Neural cell (in vitro differentiated cells): ENCODE data around the gene WDR33.

ENCODE experiments used
- CTCF ChIP-seq: fragments of 450-650 bp; IDR thresholded peaks from 2 replicates; pipeline ENCODE4 v1.5.1; 2014; ENCODE audit warnings: antibody characterized with exemption, mild to moderate bottlenecking, moderate library complexity; ENCODE audit not compliant: poor library complexity, severe bottlenecking
- EP300 ChIP-seq: fragments of 450-650 bp; conservative IDR thresholded peaks from 2 replicates; pipeline ENCODE4 v1.6.1; 2014; ENCODE audit warnings: antibody characterized with exemption, mild to moderate bottlenecking, moderate library complexity; ENCODE audit not compliant: poor library complexity, severe bottlenecking

DNA sequence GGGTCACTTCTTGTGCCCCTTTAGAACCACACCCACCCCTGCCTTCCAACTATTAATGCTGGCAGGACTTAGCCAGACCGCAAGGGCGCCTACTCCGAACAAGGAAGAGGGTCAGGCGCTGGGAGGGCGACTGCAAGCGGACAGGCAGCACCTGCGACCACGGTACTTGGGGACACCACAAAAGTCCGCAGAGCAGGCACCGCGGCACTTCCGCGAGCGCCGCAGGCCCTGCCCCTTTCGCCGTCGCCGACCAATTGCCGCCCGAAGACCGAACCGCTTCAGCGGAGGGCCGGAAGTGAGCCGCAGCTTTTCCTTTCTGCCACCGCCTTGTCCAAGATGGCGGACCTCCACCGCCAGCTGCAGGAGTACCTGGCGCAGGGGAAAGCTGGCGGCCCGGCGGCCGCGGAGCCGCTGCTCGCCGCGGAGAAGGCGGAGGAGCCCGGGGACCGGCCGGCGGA lies 109.7 kb downstream of the WDR33 start, which contains the start of gene SFT2D3:
- TF ChIP-seq CTCF (no peak), EP300 (no peak)
